Right lobe of liver (tissue), 4 donors: ENCODE data around the gene PCSK9.
A peak's percentile ranks its signal among the peaks of the same experiment; 100 is the strongest.

Experiments used
- CTCF ChIP-seq, 4 donors: fragments of 200-600 bp in 3 of 4; fragments of 450-650 bp in 1 of 4; IDR thresholded peaks; one replicate each; pipeline versions ENCODE4 v1.5.1 to v1.8.0; 2016 to 2022; ENCODE audit warnings: antibody characterized with exemption in 4 of 4, mild to moderate bottlenecking in 2 of 4
- POLR2A ChIP-seq: fragments of 450-650 bp; IDR thresholded peaks from one replicate; pipeline ENCODE4 v1.6.1; 2017; ENCODE audit warnings: antibody characterized with exemption, mild to moderate bottlenecking
- donor health status: DM: no; HTN: no; CAD: no.
- donor health status: DM: no; HTN: no; CAD: no.
- donor health status: DM: no; HTN: yes; CAD: no.

GRCh38 chr1:55035904-55036303 is 3.4 kb upstream of the PCSK9 start:
- TF ChIP-seq CTCF (IDR thresholded peaks at IDR 0.05) (peak; percentile 18 to 39 (median 24)), POLR2A (no peak)
